DOHH2 (cell line): ENCODE data around the gene TXNDC5.

Experiments
- H3F3A ChIP-seq: fragments of 200-600 bp; sonication (generic), shearing (Covaris generic); 2 replicates; pipeline ENCODE4 v1.6.0; 2016; ENCODE audit warnings: antibody characterized with exemption, mild to moderate bottlenecking; ENCODE audit not compliant: control insufficient read depth, insufficient read depth
- H3K27ac ChIP-seq: fragments of 200-600 bp; sonication (generic); 2 replicates; pipeline ENCODE4 v1.5.1; 2014; ENCODE audit warnings: low read depth, mild to moderate bottlenecking, low read length, moderate library complexity
- H3K27me3 ChIP-seq: fragments of 200-600 bp; sonication (generic); 2 replicates; pipeline ENCODE4 v1.6.1; 2014; ENCODE audit warnings: mild to moderate bottlenecking, low read length, mixed read lengths; ENCODE audit not compliant: control insufficient read depth
- H3K36me3 ChIP-seq: fragments of 200-600 bp; sonication (generic); 2 replicates; pipeline ENCODE4 v1.6.1; 2014; ENCODE audit warnings: mild to moderate bottlenecking, low read length, moderate library complexity, mixed read lengths; ENCODE audit not compliant: control insufficient read depth
- H3K4me1 ChIP-seq: fragments of 200-600 bp; sonication (generic); 2 replicates; pipeline ENCODE4 v1.6.1; 2014; ENCODE audit warnings: mild to moderate bottlenecking, low read length, mixed read lengths; ENCODE audit not compliant: control insufficient read depth
- H3K4me2 ChIP-seq: fragments of 200-600 bp; sonication (generic); 2 replicates; pipeline ENCODE4 v1.6.0; 2014; ENCODE audit warnings: mild to moderate bottlenecking, low read length, moderate library complexity
- H3K4me3 ChIP-seq: fragments of 200-600 bp; sonication (generic); 2 replicates; pipeline ENCODE4 v1.5.1; 2014; ENCODE audit warnings: mild to moderate bottlenecking, low read length, mixed read lengths
- H3K79me2 ChIP-seq: fragments of 200-600 bp; sonication (generic); 2 replicates; pipeline ENCODE4 v1.6.1; 2014; ENCODE audit warnings: mild to moderate bottlenecking, low read length, mixed read lengths; ENCODE audit not compliant: control insufficient read depth
- H3K9me2 ChIP-seq: fragments of 200-600 bp; sonication (generic); replicated peaks from 2 replicates; pipeline ENCODE4 v1.6.1; 2014; ENCODE audit warnings: mild to moderate bottlenecking, low read length, mixed read lengths; ENCODE audit not compliant: control insufficient read depth
- H3K9me3 ChIP-seq: fragments of 200-600 bp; sonication (generic); 2 replicates; pipeline ENCODE4 v1.6.1; 2014; ENCODE audit warnings: antibody characterized with exemption, low read length, mixed read lengths; ENCODE audit not compliant: control insufficient read depth, insufficient read depth
- H4K20me1 ChIP-seq: fragments of 200-600 bp; sonication (generic); 2 replicates; pipeline ENCODE4 v1.6.0; 2014; ENCODE audit warnings: low read depth, mild to moderate bottlenecking, antibody characterized with exemption, low read length, moderate library complexity; ENCODE audit not compliant: control insufficient read depth, insufficient read depth
- CTCF ChIP-seq: fragments of 200-600 bp; sonication (generic); IDR thresholded peaks from one replicate; pipeline ENCODE4 v1.5.1; 2014; ENCODE audit warnings: antibody characterized with exemption, mild to moderate bottlenecking, low read depth, low read length; ENCODE audit not compliant: poor library complexity, severe bottlenecking
- EZH2phosphoT487 ChIP-seq: fragments of 200-600 bp; sonication (generic); IDR thresholded peaks from 2 replicates; pipeline ENCODE4 v1.6.1; 2017; ENCODE audit warnings: borderline replicate concordance, mild to moderate bottlenecking, antibody characterized with exemption, low read length, moderate library complexity, mixed read lengths

TXNDC5 gene

GRCh38 chr6:7851780-7852179 lies 58.8 kb downstream of the TXNDC5 start:
- no peaks in the 10 kb centered on the region for H4K20me1 ChIP-seq
- H3F3A ChIP-seq, result no peaks in the 10 kb centered on the region
- H3K27me3 ChIP-seq, result no peaks in the 10 kb centered on the region
- H3K27ac ChIP-seq, result no peak overlapping the region
- no peaks in the 10 kb centered on the region for H3K9me2 ChIP-seq
- no peak overlapping the region for H3K4me3 ChIP-seq
- H3K36me3 ChIP-seq, result no peaks in the 10 kb centered on the region
- TF ChIP-seq CTCF (no peak), EZH2phosphoT487 (no peak)
- no peaks in the 10 kb centered on the region for H3K4me1 ChIP-seq
- no peaks in the 10 kb centered on the region for H3K9me3 ChIP-seq
- H3K4me2 ChIP-seq, result no peak overlapping the region
- no peaks in the 10 kb centered on the region for H3K79me2 ChIP-seq

GRCh38 chr6:7848229-7848628 lies 62.4 kb downstream of the TXNDC5 start:
- Histone ChIP-seq H4K20me1 (no peaks in the 10 kb centered on the region), H3K27me3 (no peaks in the 10 kb centered on the region), H3K9me2 (no peaks in the 10 kb centered on the region), H3K4me2 (no peak overlapping the region), H3K27ac (no peak overlapping the region), H3K79me2 (no peaks in the 10 kb centered on the region), H3K9me3 (no peaks in the 10 kb centered on the region), H3K4me1 (no peaks in the 10 kb centered on the region), H3K36me3 (no peaks in the 10 kb centered on the region), H3K4me3 (no peak overlapping the region), H3F3A (no peaks in the 10 kb centered on the region)
- TF ChIP-seq EZH2phosphoT487, result no peak
- TF ChIP-seq CTCF, result no peak

GRCh38 chr6:7846966-7847818 lies 63.4 kb downstream of the TXNDC5 start:
- H3K9me3 ChIP-seq, result no peaks in the 10 kb centered on the region
- H3K9me2 ChIP-seq, result no peaks in the 10 kb centered on the region
- no peaks in the 10 kb centered on the region for H3K27me3 ChIP-seq
- no peaks in the 10 kb centered on the region for H3F3A ChIP-seq
- no peaks in the 10 kb centered on the region for H4K20me1 ChIP-seq
- no peaks in the 10 kb centered on the region for H3K4me1 ChIP-seq
- no peak overlapping the region for H3K4me2 ChIP-seq
- H3K79me2 ChIP-seq, result no peaks in the 10 kb centered on the region
- no peak overlapping the region for H3K27ac ChIP-seq
- no peak for TF ChIP-seq CTCF
- no peak for TF ChIP-seq EZH2phosphoT487
- no peaks in the 10 kb centered on the region for H3K36me3 ChIP-seq
- no peak overlapping the region for H3K4me3 ChIP-seq
